Left lung (tissue), 10 donors: ENCODE results near the gene OTUB1. TPM values are rescaled to one million over a fixed set of nuclear protein-coding genes. Genes with fewer than 3 reads are reported as not detected.
A peak's percentile ranks its signal among the peaks of the same experiment; 100 is the strongest.

Source experiments
- ATAC-seq: fragments of 200-7000 bp; cut with Tn5 transposase; one replicate; pipeline ENCODE4 v1.9.1; 2020; ENCODE audit warnings: moderate library complexity
- DNase-seq, 4 donors: peaks; one replicate each; pipeline ENCODE4 v3.0.0-alpha.2; 2013 to 2020
- H3K27ac ChIP-seq, 2 donors: fragments of 200-600 bp; sonication (generic) in 1 of 2; one replicate each; pipeline versions ENCODE4 v1.5.0 to v1.8.0; 2020 to 2021
- H3K27me3 ChIP-seq, 2 donors: fragments of 200-600 bp; sonication (generic) in 1 of 2; one replicate each; pipeline versions ENCODE4 v1.5.0 to v1.8.0; 2020 to 2021
- H3K36me3 ChIP-seq, 2 donors: fragments of 200-600 bp; sonication (generic) in 1 of 2; one replicate each; pipeline versions ENCODE4 v1.5.0 to v1.8.0; 2020 to 2021
- H3K4me1 ChIP-seq, 2 donors: fragments of 200-600 bp; one replicate each; pipeline ENCODE4 v1.8.0; 2021
- H3K4me3 ChIP-seq, 2 donors: fragments of 200-600 bp; sonication (generic) in 1 of 2; one replicate each; pipeline versions ENCODE4 v1.5.0 to v1.8.0; 2020 to 2021; ENCODE audit warnings: mild to moderate bottlenecking in 1 of 2
- H3K9me3 ChIP-seq, 2 donors: fragments of 200-600 bp; sonication (generic) in 1 of 2; one replicate each; pipeline versions ENCODE4 v1.5.0 to v1.8.0; 2020 to 2021
- intact Hi-C, 2 donors: fragments of 100-400 bp; cut with DNase I; formaldehyde crosslinking; loops; one replicate each; pipeline versions ENCODE4 v1.11.2 to v1.14.2; 2022
- polyA plus RNA-seq, 6 donors: library from polyadenylated mRNA; unstranded; fragments of 120-200 nt; gene quantifications; one replicate each; pipeline ENCODE4 v1.2.1, GENCODE V29; 2013; ENCODE audit not compliant: insufficient read length in 6 of 6
- total RNA-seq, 2 donors: library from RNA; stranded (reverse); fragmentation: NEBNext Ultra II Directional; extraction: Animal tissue kit (Norgen Biotek cat#: 25700); gene quantifications; one replicate each; pipeline ENCODE4 v1.2.1, GENCODE V29; 2021
- TF ChIP-seq, protein P1 (sequence below), 2 donors: fragments of 200-600 bp; sonication (generic) in 1 of 2; IDR thresholded peaks; one replicate each; pipeline versions ENCODE4 v1.5.0 to v1.8.0; 2021; ENCODE audit warnings: antibody characterized with exemption in 2 of 2
- donor health status: DM: no; HTN: yes; CAD: no.
- donor health status: DM: no; HTN: no; CAD: no.

Gene OTUB1
- total and polyA plus RNA-seq, 8 donors = 65.0 to 94.8 (median 83.1) TPM

DNA sequence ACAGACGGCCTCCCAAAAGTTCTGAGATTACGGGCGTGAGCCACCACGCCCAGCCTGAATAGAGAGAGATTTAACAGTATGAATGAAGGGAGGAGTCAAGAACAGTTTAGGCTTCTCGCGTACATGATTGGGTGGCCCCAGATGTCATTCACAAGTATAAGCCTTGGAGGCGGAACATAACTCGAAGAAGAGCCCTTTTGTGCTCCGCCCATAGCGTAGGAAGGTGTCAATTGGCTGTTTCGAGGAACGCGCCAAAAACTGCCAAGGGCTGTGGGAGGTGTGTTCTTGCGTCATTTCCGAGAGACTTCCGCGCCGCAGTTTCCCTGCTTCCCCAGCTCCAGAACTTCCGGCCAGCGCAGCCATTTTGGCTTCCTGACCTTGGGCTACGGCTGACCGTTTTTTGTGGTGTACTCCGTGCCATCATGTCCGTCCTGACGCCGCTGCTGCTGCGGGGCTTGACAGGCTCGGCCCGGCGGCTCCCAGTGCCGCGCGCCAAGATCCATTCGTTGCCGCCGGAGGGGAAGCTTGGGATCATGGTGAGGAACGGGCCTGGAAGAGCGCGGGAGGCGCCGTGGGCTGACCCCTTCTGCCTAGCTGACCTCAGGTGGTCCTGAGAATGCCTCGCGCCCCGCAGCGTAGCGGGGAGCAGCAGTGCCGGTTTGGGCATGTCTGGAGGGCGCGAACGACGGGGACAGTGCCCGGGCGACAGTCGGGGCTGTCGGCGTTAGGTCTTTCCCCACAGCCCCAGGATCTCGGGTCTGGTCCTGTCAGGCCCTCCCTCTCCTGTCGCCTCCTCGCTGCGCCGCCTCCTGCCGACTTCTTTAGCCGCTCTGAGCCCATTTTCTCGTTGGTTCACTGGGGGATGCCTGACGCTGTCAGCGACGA lies 11.7 kb upstream of the OTUB1 start, which contains the start of gene COX8A:
TSS of gene COX8A (plus strand) at position 362 of the 885 bp plus-strand sequence. CDS start at position 423, 61 bp downstream.
- Histone ChIP-seq H3K4me1 (peaks cover 13 to 29% of the 10 kb centered on the region in 2 donors), H3K9me3 (no peaks in the 10 kb centered on the region), H3K4me3 (peak within 1 kb of the TSS; percentile 88 to 93), H3K36me3 (peaks cover 0 to 20% of the 10 kb centered on the region in 2 donors), H3K27ac (peak within 1 kb of the TSS; percentile 91 to 96), H3K27me3 (no peaks in the 10 kb centered on the region)
- intact Hi-C loops = no loop called here
- DNase-seq = peak; percentile 95 to 99 (median 98)
- peak; percentile 97 for ATAC-seq
- TF ChIP-seq, protein P1, sequence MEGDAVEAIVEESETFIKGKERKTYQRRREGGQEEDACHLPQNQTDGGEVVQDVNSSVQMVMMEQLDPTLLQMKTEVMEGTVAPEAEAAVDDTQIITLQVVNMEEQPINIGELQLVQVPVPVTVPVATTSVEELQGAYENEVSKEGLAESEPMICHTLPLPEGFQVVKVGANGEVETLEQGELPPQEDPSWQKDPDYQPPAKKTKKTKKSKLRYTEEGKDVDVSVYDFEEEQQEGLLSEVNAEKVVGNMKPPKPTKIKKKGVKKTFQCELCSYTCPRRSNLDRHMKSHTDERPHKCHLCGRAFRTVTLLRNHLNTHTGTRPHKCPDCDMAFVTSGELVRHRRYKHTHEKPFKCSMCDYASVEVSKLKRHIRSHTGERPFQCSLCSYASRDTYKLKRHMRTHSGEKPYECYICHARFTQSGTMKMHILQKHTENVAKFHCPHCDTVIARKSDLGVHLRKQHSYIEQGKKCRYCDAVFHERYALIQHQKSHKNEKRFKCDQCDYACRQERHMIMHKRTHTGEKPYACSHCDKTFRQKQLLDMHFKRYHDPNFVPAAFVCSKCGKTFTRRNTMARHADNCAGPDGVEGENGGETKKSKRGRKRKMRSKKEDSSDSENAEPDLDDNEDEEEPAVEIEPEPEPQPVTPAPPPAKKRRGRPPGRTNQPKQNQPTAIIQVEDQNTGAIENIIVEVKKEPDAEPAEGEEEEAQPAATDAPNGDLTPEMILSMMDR (IDR thresholded peaks at IDR 0.05) = peak in 1 of 2 donors; percentile 6

- H3K27ac ChIP-seq = no peak overlapping the region
- intact Hi-C loops = no loop called here
- TF ChIP-seq, protein P1 (IDR thresholded peaks at IDR 0.05) = no peak
- no peaks in the 10 kb centered on the region for H3K27me3 ChIP-seq
- no peak overlapping the region for H3K4me3 ChIP-seq
- ATAC-seq (no peak), DNase-seq (no peak)
- H3K9me3 ChIP-seq = no peaks in the 10 kb centered on the region
- peaks cover 0 to 20% of the 10 kb centered on the region in 2 donors for H3K36me3 ChIP-seq
- H3K4me1 ChIP-seq = peaks cover 13 to 40% of the 10 kb centered on the region in 2 donors
Measured at GRCh38 chr11:63978551-63979239, 7.5 kb upstream of the OTUB1 start.

DNA sequence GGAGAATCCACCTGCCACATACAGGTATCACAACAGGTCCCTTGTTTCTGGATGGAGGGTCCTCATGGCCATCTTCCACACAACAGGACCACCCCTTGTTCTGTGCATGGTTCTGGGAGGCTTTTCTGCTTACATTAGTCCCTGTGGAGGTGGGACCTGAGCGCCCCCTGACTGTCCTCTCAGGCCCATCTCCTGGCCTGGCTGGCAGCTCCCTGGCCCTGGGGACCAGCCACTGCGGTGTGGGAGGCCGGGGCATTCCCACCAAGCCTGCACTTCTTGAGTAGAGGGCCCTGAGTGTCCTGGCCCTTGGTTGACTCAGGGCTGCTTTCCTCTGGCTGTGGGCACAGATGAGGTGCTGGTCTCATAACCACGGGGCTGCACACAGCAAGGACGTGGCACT lies 6.8 kb upstream of the OTUB1 start:
- ATAC-seq (no peak), DNase-seq (no peak)
- intact Hi-C loops = no loop called here
- peaks cover 13 to 37% of the 10 kb centered on the region in 2 donors for H3K4me1 ChIP-seq
- no peaks in the 10 kb centered on the region for H3K27me3 ChIP-seq
- no peak overlapping the region for H3K4me3 ChIP-seq
- TF ChIP-seq, protein P1 (IDR thresholded peaks at IDR 0.05) = no peak
- H3K27ac ChIP-seq = no peak overlapping the region
- H3K36me3 ChIP-seq = peaks cover 0 to 20% of the 10 kb centered on the region in 2 donors
- no peaks in the 10 kb centered on the region for H3K9me3 ChIP-seq

- TF ChIP-seq, protein P1 (IDR thresholded peaks at IDR 0.05) = no peak
Measured at GRCh38 chr11:63985812-63986155, 454 bp upstream of the OTUB1 start.

More at GRCh38 chr11:63985812-63986155, 454 bp upstream of the OTUB1 start:
- Histone ChIP-seq H3K4me1 (peaks cover 9 to 39% of the 10 kb centered on the region in 2 donors), H3K27ac (peak overlapping the region; percentile 71 to 95), H3K9me3 (no peaks in the 10 kb centered on the region), H3K36me3 (peaks cover 0 to 28% of the 10 kb centered on the region in 2 donors), H3K4me3 (peak overlapping the region; percentile 98 to 99), H3K27me3 (no peaks in the 10 kb centered on the region)
- peak; percentile 55 for ATAC-seq
- DNase-seq = peak in 1 of 4 donors; percentile 92
- intact Hi-C loops = no loop called here
